ENCODE data around the gene DGKB.

- TF ChIP-seq CTCF (optimal IDR thresholded peaks at IDR 0.05 in 1 of 3, IDR thresholded peaks at IDR 0.05 in 1 of 3, conservative IDR thresholded peaks at IDR 0.05 in 1 of 3; ENCODE audit: extremely low read depth in 1 of 3, insufficient read depth in 2 of 3, low read length in 3 of 3) (no peak), EZH2 (IDR thresholded peaks at IDR 0.05; ENCODE audit: low read length) (no peak)
Measured at GRCh38 chr7:14777806-14778205, 124.7 kb downstream of the DGKB start.

Data from keratinocyte (primary cell).